HCT116 (cell line): Measurements from ENCODE around the gene STIL. TPM values are rescaled to one million over a fixed set of nuclear protein-coding genes. Genes with fewer than 3 reads are reported as not detected.

Experiments
- ATAC-seq: fragments of 200-7000 bp; cut with Tn5 transposase; 2 replicates; pipeline ENCODE4 v1.9.1; 2020; ENCODE audit warnings: mild to moderate bottlenecking, moderate library complexity
- BruUV-seq: library from RNA; stranded (reverse); fragments of 400-500 nt; replicated peaks from 2 replicates; lab custom pipeline; 2021; lab: Mats Ljungman, UMichigan
- CTCF ChIA-PET: fragments of 300-600 bp; sonication (Branson Sonifier 250); formaldehyde crosslinking; loops from one replicate; lab custom pipeline; 2021; ENCODE audit warnings: antibody characterized with exemption; lab: Charles Lee
- POLR2A ChIA-PET: fragments of 300-600, 350-600 bp; sonication (Branson Sonifier 250); formaldehyde crosslinking; loops from one replicate; lab custom pipeline; 2021; ENCODE audit warnings: antibody characterized with exemption; lab: Charles Lee
- RAD21 ChIA-PET, 2 experiments: fragments of 300-600 bp; sonication (Branson Sonifier 250); formaldehyde crosslinking; loops; one replicate each; lab custom pipeline; 2023; ENCODE audit warnings: low total read pairs in 2 of 2; ENCODE audit not compliant: uncharacterized antibody in 2 of 2, unreplicated experiment in 2 of 2, low non-redundant PET in 1 of 2; lab: Charles Lee
- DNase-seq: peaks from one replicate; pipeline ENCODE4 v3.0.0-alpha.2; 2010; ENCODE audit warnings: low read depth, low spot score
- H2AFZ ChIP-seq: fragments of 200-600 bp; shearing (Covaris generic), sonication (generic); 2 replicates; pipeline ENCODE4 v1.6.1; 2017; ENCODE audit warnings: low read depth, mixed run types, mixed read lengths, antibody characterized with exemption, low read length; ENCODE audit not compliant: poor library complexity, severe bottlenecking
- H3K27ac ChIP-seq: 2 replicates; pipeline ENCODE4 v1.5.1; 2012; ENCODE audit warnings: low read depth, low read length
- H3K27me3 ChIP-seq: fragments of 200-600 bp; sonication (generic); 2 replicates; pipeline ENCODE4 v1.6.1; 2016; ENCODE audit warnings: mixed run types, low read length, mixed read lengths; ENCODE audit not compliant: insufficient read depth
- H3K36me3 ChIP-seq, 2 experiments: fragments of 200-500 bp in 1 of 2; fragments of 200-600 bp in 1 of 2; sonication (Bioruptor generic) in 1 of 2; sonication (generic) in 1 of 2; 2 replicates each; pipeline versions ENCODE4 v1.5.1 to v1.6.1; 2014 to 2016; ENCODE audit warnings: low read length in 2 of 2, inconsistent platforms in 1 of 2, mixed read lengths in 1 of 2, mixed run types in 1 of 2; ENCODE audit not compliant: insufficient read depth in 2 of 2, control insufficient read depth in 1 of 2
- H3K4me1 ChIP-seq, 2 experiments: fragments of 200-600 bp in 1 of 2; sonication (generic) in 1 of 2; 2 replicates each; pipeline versions ENCODE4 v1.5.1 to v1.6.1; 2012 to 2017; ENCODE audit warnings: low read length in 2 of 2, inconsistent platforms in 1 of 2, mild to moderate bottlenecking in 1 of 2, mixed read lengths in 1 of 2, mixed run types in 1 of 2, moderate library complexity in 1 of 2; ENCODE audit not compliant: insufficient read depth in 2 of 2, control insufficient read depth in 1 of 2
- H3K4me2 ChIP-seq: fragments of 200-600 bp; sonication (generic); 2 replicates; pipeline ENCODE4 v1.6.1; 2017; ENCODE audit warnings: mixed run types, low read length, mixed read lengths
- H3K4me3 ChIP-seq, 2 experiments: fragments of 200-600 bp in 1 of 2; sonication (generic) in 1 of 2; replicated peaks in 1 of 2; 2 replicates each; pipeline ENCODE4 v1.5.1; 2011 to 2016; ENCODE audit warnings: low read length in 2 of 2, control low read depth in 1 of 2, low read depth in 1 of 2, mild to moderate bottlenecking in 1 of 2, mixed read lengths in 1 of 2, mixed run types in 1 of 2
- H3K79me2 ChIP-seq: fragments of 200-600 bp; sonication (generic); 2 replicates; pipeline ENCODE4 v1.6.1; 2017; ENCODE audit warnings: mild to moderate bottlenecking, mixed run types, low read length, moderate library complexity, mixed read lengths; ENCODE audit not compliant: insufficient read depth
- H3K9ac ChIP-seq: fragments of 200-600 bp; sonication (generic); 2 replicates; pipeline ENCODE4 v1.6.1; 2016; ENCODE audit warnings: low read length, mixed read lengths
- H3K9me2 ChIP-seq: fragments of 200-600 bp; sonication (generic), shearing (Covaris generic); 2 replicates; pipeline ENCODE4 v1.6.1; 2017; ENCODE audit warnings: mixed run types, mild to moderate bottlenecking, moderate library complexity; ENCODE audit not compliant: insufficient read depth
- H3K9me3 ChIP-seq, 2 experiments: fragments of 200-500 bp in 1 of 2; fragments of 200-600 bp in 1 of 2; sonication (Bioruptor generic) in 1 of 2; sonication (generic) in 1 of 2; 2 replicates each; pipeline ENCODE4 v1.6.1; 2014 to 2017; ENCODE audit warnings: low read length in 2 of 2, mixed read lengths in 2 of 2, inconsistent platforms in 1 of 2, low read depth in 1 of 2, mild to moderate bottlenecking in 1 of 2, mixed run types in 1 of 2, moderate library complexity in 1 of 2; ENCODE audit not compliant: control insufficient read depth in 1 of 2, insufficient read depth in 1 of 2
- H4K20me1 ChIP-seq: fragments of 200-600 bp; sonication (generic), shearing (Covaris generic); 2 replicates; pipeline ENCODE4 v1.6.1; 2017; ENCODE audit warnings: mixed run types, mild to moderate bottlenecking, moderate library complexity; ENCODE audit not compliant: insufficient read depth
- RAD21 ChIP-seq: IDR thresholded peaks from 2 replicates; pipeline ENCODE4 v1.6.1; 2012; ENCODE audit warnings: low read depth, mild to moderate bottlenecking
- SIN3A ChIP-seq: IDR thresholded peaks from 2 replicates; pipeline ENCODE4 v1.6.1; 2012; ENCODE audit warnings: low read depth
- intact Hi-C: fragments of 100-400 bp; cut with micrococcal nuclease; formaldehyde crosslinking; loops from 2 replicates; pipeline ENCODE4 v1.10.0; 2022
- total RNA-seq: library from RNA; stranded (reverse); gene quantifications from one replicate; pipeline ENCODE4 v1.2.1, GENCODE V29; 2021; ENCODE audit not compliant: unreplicated experiment
- TF ChIP-seq, protein P1 (sequence below), 3 experiments: fragments of 200-600 bp in 1 of 3; sonication (generic) in 1 of 3; IDR thresholded peaks in 2 of 3; conservative IDR thresholded peaks in 1 of 3; 2 replicates each; pipeline ENCODE4 v1.5.1; 2012 to 2017; ENCODE audit warnings: low read depth in 2 of 3, low read length in 2 of 3, antibody characterized with exemption in 1 of 3, borderline replicate concordance in 1 of 3, control low read depth in 1 of 3, mild to moderate bottlenecking in 1 of 3, mixed read lengths in 1 of 3, mixed run types in 1 of 3, moderate library complexity in 1 of 3; ENCODE audit not compliant: insufficient read depth in 1 of 3
- TF ChIP-seq, protein P2 (sequence below): IDR thresholded peaks from 2 replicates; pipeline ENCODE4 v1.6.1; 2011; ENCODE audit warnings: mild to moderate bottlenecking, low read length, moderate library complexity; ENCODE audit not compliant: insufficient replicate concordance; ENCODE audit errors: extremely low read depth
- TF ChIP-seq, protein P3 (sequence below): IDR thresholded peaks from 2 replicates; pipeline ENCODE4 v1.6.1; 2012
- TF ChIP-seq, protein P4 (sequence below): IDR thresholded peaks from 2 replicates; pipeline ENCODE4 v1.6.1; 2012

Gene STIL
- total RNA-seq, 1 experiment from 2014 or later = 34.4 TPM

DNA sequence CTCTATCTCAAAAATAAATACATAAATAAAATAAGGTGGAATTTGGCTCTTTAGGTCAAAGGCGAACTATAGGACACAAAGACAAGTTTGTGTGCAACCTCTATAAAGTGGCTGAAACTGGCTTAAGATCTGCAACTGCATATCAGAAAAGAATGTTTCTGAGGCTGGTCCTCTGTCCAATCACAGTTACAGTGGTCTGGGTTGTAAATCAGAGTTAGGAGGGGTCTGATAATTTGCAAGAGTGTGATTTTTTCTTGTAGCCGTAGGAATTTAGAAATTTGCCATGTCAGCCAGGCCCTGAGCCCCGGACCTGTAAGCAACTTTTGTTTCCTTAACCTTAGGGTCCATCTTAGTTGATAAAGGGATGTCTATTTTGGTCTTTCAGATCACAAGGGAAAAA lies 47.4 kb upstream of the STIL start:
- Histone ChIP-seq H3K36me3 (no peaks in the 10 kb centered on the region), H2AFZ (no peak overlapping the region), H3K4me3 (no peak overlapping the region), H3K9me3 (no peaks in the 10 kb centered on the region), H3K4me1 (no peaks in the 10 kb centered on the region), H3K27me3 (no peaks in the 10 kb centered on the region), H3K9me2 (no peaks in the 10 kb centered on the region), H3K79me2 (peaks cover 28% of the 10 kb centered on the region), H4K20me1 (no peaks in the 10 kb centered on the region), H3K27ac (no peak overlapping the region), H3K9ac (no peak overlapping the region), H3K4me2 (no peak overlapping the region)
- DNase-seq (no peak), ATAC-seq (no peak)
- no TSS peak for BruUV-seq
- no peak for TF ChIP-seq RAD21
- TF ChIP-seq, protein P1, sequence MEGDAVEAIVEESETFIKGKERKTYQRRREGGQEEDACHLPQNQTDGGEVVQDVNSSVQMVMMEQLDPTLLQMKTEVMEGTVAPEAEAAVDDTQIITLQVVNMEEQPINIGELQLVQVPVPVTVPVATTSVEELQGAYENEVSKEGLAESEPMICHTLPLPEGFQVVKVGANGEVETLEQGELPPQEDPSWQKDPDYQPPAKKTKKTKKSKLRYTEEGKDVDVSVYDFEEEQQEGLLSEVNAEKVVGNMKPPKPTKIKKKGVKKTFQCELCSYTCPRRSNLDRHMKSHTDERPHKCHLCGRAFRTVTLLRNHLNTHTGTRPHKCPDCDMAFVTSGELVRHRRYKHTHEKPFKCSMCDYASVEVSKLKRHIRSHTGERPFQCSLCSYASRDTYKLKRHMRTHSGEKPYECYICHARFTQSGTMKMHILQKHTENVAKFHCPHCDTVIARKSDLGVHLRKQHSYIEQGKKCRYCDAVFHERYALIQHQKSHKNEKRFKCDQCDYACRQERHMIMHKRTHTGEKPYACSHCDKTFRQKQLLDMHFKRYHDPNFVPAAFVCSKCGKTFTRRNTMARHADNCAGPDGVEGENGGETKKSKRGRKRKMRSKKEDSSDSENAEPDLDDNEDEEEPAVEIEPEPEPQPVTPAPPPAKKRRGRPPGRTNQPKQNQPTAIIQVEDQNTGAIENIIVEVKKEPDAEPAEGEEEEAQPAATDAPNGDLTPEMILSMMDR (IDR thresholded peaks at IDR 0.05 in 2 of 3, conservative IDR thresholded peaks at IDR 0.05 in 1 of 3; ENCODE audit: borderline replicate concordance in 1 of 3, insufficient read depth in 1 of 3, low read depth in 2 of 3, low read length in 2 of 3) = no peak
- TF ChIP-seq, protein P2, sequence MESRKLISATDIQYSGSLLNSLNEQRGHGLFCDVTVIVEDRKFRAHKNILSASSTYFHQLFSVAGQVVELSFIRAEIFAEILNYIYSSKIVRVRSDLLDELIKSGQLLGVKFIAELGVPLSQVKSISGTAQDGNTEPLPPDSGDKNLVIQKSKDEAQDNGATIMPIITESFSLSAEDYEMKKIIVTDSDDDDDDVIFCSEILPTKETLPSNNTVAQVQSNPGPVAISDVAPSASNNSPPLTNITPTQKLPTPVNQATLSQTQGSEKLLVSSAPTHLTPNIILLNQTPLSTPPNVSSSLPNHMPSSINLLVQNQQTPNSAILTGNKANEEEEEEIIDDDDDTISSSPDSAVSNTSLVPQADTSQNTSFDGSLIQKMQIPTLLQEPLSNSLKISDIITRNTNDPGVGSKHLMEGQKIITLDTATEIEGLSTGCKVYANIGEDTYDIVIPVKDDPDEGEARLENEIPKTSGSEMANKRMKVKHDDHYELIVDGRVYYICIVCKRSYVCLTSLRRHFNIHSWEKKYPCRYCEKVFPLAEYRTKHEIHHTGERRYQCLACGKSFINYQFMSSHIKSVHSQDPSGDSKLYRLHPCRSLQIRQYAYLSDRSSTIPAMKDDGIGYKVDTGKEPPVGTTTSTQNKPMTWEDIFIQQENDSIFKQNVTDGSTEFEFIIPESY = no peak
- TF ChIP-seq, protein P3, sequence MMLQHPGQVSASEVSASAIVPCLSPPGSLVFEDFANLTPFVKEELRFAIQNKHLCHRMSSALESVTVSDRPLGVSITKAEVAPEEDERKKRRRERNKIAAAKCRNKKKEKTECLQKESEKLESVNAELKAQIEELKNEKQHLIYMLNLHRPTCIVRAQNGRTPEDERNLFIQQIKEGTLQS = no peak
- no peak for TF ChIP-seq SIN3A
- TF ChIP-seq, protein P4, sequence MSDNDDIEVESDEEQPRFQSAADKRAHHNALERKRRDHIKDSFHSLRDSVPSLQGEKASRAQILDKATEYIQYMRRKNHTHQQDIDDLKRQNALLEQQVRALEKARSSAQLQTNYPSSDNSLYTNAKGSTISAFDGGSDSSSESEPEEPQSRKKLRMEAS = no peak
- intact Hi-C loops = no loop called here
- ChIA-PET RAD21 (no interaction called here), CTCF (no interaction called here), POLR2A (no interaction called here)
